Camera-type eye (tissue), 1 donor: ENCODE measurements around the gene SMNDC1. TPM values are rescaled to one million over a fixed set of nuclear protein-coding genes. Genes with fewer than 3 reads are reported as not detected.

ENCODE experiments used
- total RNA-seq: library from RNA; depleted of rRNA; stranded (reverse); fragments of >200 nt; gene quantifications from one replicate; pipeline ENCODE4 v1.2.3, GENCODE V29; 2014

The SMNDC1 gene
- 24.5 TPM for total RNA-seq

GRCh38 chr10:110304780-110305421 lies at the start of gene SMNDC1:
Gene SMNDC1 (minus strand): TSS chr10:110304920. CDS start chr10:110303587, 1,333 bp downstream.

Other genes starting within 250 kb of the SMNDC1 start
- gene MXI1, start 97.3 kb downstream of the SMNDC1 start, total RNA-seq = 86.3 TPM
- gene DUSP5, start 193.0 kb upstream of the SMNDC1 start, total RNA-seq = 38.1 TPM